GM23338 (cell line): Measurements from ENCODE around the gene SERTAD3. TPM values are rescaled to one million over a fixed set of nuclear protein-coding genes. Genes with fewer than 3 reads are reported as not detected.

Source experiments
- ATAC-seq: fragments of 200-7000 bp; cut with Tn5 transposase; 3 replicates; pipeline ENCODE4 v1.9.1; 2020
- DNase-seq: peaks from one replicate; pipeline ENCODE4 v3.0.0-alpha.2; 2015; ENCODE audit warnings: low spot score
- H2AFZ ChIP-seq: fragments of 200-600 bp; sonication (generic); 2 replicates; pipeline ENCODE4 v1.8.0; 2016; ENCODE audit warnings: antibody characterized with exemption, mild to moderate bottlenecking, moderate library complexity
- H3F3A ChIP-seq: fragments of 200-600 bp; sonication (generic); replicated peaks from 2 replicates; pipeline ENCODE4 v1.8.0; 2017; ENCODE audit warnings: antibody characterized with exemption, mixed run types, low read depth
- H3K27ac ChIP-seq: fragments of 200-600 bp; sonication (generic); 2 replicates; pipeline ENCODE4 v1.6.1; 2016; ENCODE audit warnings: low read depth
- H3K27me3 ChIP-seq: fragments of 200-600 bp; sonication (generic); 2 replicates; pipeline ENCODE4 v1.8.0; 2016; ENCODE audit warnings: mild to moderate bottlenecking, mixed run types, moderate library complexity; ENCODE audit not compliant: insufficient read depth
- H3K36me3 ChIP-seq: fragments of 200-600 bp; sonication (generic); 2 replicates; pipeline ENCODE4 v1.8.0; 2016; ENCODE audit warnings: mild to moderate bottlenecking; ENCODE audit not compliant: insufficient read depth
- H3K4me1 ChIP-seq: fragments of 200-600 bp; sonication (generic); 2 replicates; pipeline ENCODE4 v1.8.0; 2016; ENCODE audit warnings: mild to moderate bottlenecking, moderate library complexity; ENCODE audit not compliant: insufficient read depth
- H3K4me2 ChIP-seq: fragments of 200-600 bp; sonication (generic); 2 replicates; pipeline ENCODE4 v1.7.1; 2017; ENCODE audit warnings: mixed run types
- H3K4me3 ChIP-seq: fragments of 200-600 bp; sonication (generic); 2 replicates; pipeline ENCODE4 v1.6.1; 2016; ENCODE audit warnings: mixed run types
- H3K79me2 ChIP-seq: fragments of 200-600 bp; sonication (generic); replicated peaks from 2 replicates; pipeline ENCODE4 v1.8.0; 2017; ENCODE audit warnings: mild to moderate bottlenecking; ENCODE audit not compliant: insufficient read depth
- H3K9me2 ChIP-seq: fragments of 200-600 bp; sonication (generic); 2 replicates; pipeline ENCODE4 v1.8.0; 2017; ENCODE audit not compliant: insufficient read depth
- H4K20me1 ChIP-seq: fragments of 200-600 bp; sonication (generic); replicated peaks from 2 replicates; pipeline ENCODE4 v1.8.0; 2017; ENCODE audit warnings: mild to moderate bottlenecking; ENCODE audit not compliant: insufficient read depth
- H3K27ac Mint-ChIP-seq: 2 replicates; pipeline ENCODE4 v1.8.0; 2020; ENCODE audit warnings: inconsistent platforms, mild to moderate bottlenecking, moderate library complexity, mixed read lengths
- H3K27me3 Mint-ChIP-seq: 3 replicates; pipeline ENCODE4 v1.8.0; 2022; ENCODE audit warnings: low read depth, mild to moderate bottlenecking, moderate library complexity, mixed read lengths, inconsistent platforms; ENCODE audit not compliant: insufficient read depth, poor library complexity
- H3K36me3 Mint-ChIP-seq: 3 replicates; pipeline ENCODE4 v1.8.0; 2021; ENCODE audit warnings: low read depth, mild to moderate bottlenecking, inconsistent platforms, moderate library complexity, mixed read lengths
- H3K4me1 Mint-ChIP-seq: 3 replicates; pipeline ENCODE4 v1.8.0; 2020; ENCODE audit warnings: mild to moderate bottlenecking, inconsistent platforms, mixed read lengths
- H3K4me3 Mint-ChIP-seq: 3 replicates; pipeline ENCODE4 v1.8.0; 2021; ENCODE audit warnings: moderate library complexity, mild to moderate bottlenecking, inconsistent platforms, mixed read lengths
- H3K9me3 Mint-ChIP-seq: 3 replicates; pipeline ENCODE4 v1.8.0; 2020; ENCODE audit warnings: moderate library complexity, mild to moderate bottlenecking, inconsistent platforms, mixed read lengths
- CREB1 ChIP-seq: fragments of 250-450 bp; sonication (Bioruptor Pico); IDR thresholded peaks from 2 replicates; pipeline ENCODE4 v1.5.0; 2020; ENCODE audit warnings: low read depth, mild to moderate bottlenecking, moderate library complexity
- CTCF ChIP-seq, 2 experiments: fragments of 200-600 bp in 1 of 2; sonication (generic) in 1 of 2; conservative IDR thresholded peaks; 2 replicates each; pipeline versions ENCODE4 v1.5.1 to v1.6.1; 2016 to 2017; ENCODE audit warnings: antibody characterized with exemption in 2 of 2, low read depth in 2 of 2, mild to moderate bottlenecking in 2 of 2, moderate library complexity in 1 of 2
- EZH2 ChIP-seq: fragments of 200-600 bp; sonication (generic); IDR thresholded peaks from one replicate; pipeline ENCODE4 v1.8.0; 2017; ENCODE audit warnings: antibody characterized with exemption, mild to moderate bottlenecking, low read depth; ENCODE audit not compliant: unreplicated experiment
- EZH2phosphoT487 ChIP-seq: fragments of 200-600 bp; sonication (generic); IDR thresholded peaks from one replicate; pipeline ENCODE4 v1.8.1; 2018; ENCODE audit warnings: antibody characterized with exemption; ENCODE audit not compliant: unreplicated experiment
- JUNB ChIP-seq: IDR thresholded peaks from one replicate; pipeline ENCODE4 v1.6.1; 2016; ENCODE audit warnings: antibody characterized with exemption; ENCODE audit not compliant: unreplicated experiment
- NANOG ChIP-seq: IDR thresholded peaks from 2 replicates; pipeline ENCODE4 v1.6.1; 2016; ENCODE audit warnings: antibody characterized with exemption, borderline replicate concordance
- POLR2AphosphoS5 ChIP-seq: IDR thresholded peaks from 2 replicates; pipeline ENCODE4 v1.6.1; 2016; ENCODE audit warnings: antibody characterized with exemption, low read depth
- REST ChIP-seq: IDR thresholded peaks from one replicate; pipeline ENCODE4 v1.6.1; 2018; ENCODE audit warnings: antibody characterized with exemption; ENCODE audit not compliant: unreplicated experiment
- STAT1 ChIP-seq: IDR thresholded peaks from one replicate; pipeline ENCODE4 v1.6.1; 2016; ENCODE audit warnings: antibody characterized with exemption; ENCODE audit not compliant: unreplicated experiment
- ZNF114 ChIP-seq: fragments of 250-450 bp; sonication (Bioruptor Pico); IDR thresholded peaks from 2 replicates; pipeline ENCODE4 v1.5.0; 2020; ENCODE audit warnings: mild to moderate bottlenecking, moderate library complexity
- ZNF331 ChIP-seq: fragments of 250-450 bp; sonication (Bioruptor Pico); IDR thresholded peaks from 2 replicates; pipeline ENCODE4 v1.5.0; 2020; ENCODE audit warnings: low read depth, mild to moderate bottlenecking, moderate library complexity
- ZNF462 ChIP-seq: fragments of 250-450 bp; sonication (Bioruptor Pico); IDR thresholded peaks from 2 replicates; pipeline ENCODE4 v1.5.0; 2020; ENCODE audit warnings: mild to moderate bottlenecking, moderate library complexity
- polyA plus RNA-seq: library from polyadenylated mRNA; unstranded; fragments of >200 nt; fragmentation: Nextera tagmentation; extraction: Ambion mirVana; gene quantifications from 2 replicates; pipeline ENCODE4 v1.2.1, GENCODE V29; 2016
- total RNA-seq: library from RNA; depleted of rRNA; stranded (reverse); fragments of >200 nt; shearing (Covaris generic); gene quantifications from 2 replicates; pipeline ENCODE4 v1.2.3, GENCODE V29; 2014
- TF ChIP-seq, protein P1 (sequence below): IDR thresholded peaks from 2 replicates; pipeline ENCODE4 v1.6.1; 2016; ENCODE audit warnings: antibody characterized with exemption

The SERTAD3 gene
- total and polyA plus RNA-seq, 2 experiments from 2014 or later: 15.4 to 24.1 TPM

DNA sequence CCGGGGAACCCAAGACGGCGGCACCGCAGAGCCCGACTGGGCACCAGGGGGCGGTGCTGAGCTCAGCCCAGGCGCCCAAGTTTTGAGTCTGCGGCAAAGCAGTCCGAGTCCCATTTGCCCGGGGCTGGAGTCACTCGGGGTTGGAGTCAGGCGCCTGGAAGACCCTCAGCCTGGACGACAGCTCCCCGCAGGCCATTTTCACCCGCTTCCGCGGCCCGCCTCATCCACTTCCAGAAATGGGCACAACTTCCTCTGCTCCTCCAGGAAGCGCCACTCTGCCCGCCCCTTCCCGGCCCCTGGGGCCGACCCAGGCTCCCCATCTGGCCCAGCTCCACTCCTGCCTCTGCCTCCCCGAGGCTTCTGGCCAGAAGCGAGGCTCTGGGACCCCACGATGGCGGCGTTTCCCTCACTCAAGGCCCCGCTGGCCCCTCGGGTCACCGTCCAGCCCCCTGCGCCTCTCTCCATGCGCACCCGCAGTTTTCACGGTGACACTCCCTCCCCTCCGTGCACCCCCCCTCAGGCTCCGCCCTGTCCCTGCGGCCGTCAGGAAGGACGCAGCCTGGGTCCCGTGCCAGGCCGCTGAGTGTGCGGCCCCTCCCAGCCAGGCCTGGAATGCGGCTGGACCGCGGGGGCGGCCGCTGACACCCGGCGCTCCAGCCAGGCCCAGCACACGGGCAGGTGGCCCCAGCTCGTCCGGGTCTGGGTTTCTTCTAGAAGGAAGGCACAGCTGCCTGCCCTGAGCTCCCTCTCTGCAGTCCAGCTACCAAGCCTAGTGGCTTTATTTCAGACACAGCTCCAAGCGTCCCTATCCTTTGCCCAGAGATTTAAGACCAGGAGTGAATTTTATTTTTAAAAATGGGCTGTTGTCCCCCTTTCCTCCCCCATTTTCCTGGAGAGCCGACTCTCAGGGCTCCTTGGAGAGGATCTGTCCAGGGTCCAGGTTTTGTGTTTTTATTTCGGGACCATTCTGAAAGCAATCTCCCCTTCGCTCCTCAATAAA, 23.1 kb downstream of the SERTAD3 start:
- Mint-ChIP-seq H3K36me3 (peaks cover 12% of the 10 kb centered on the region), H3K4me1 (peaks cover 25% of the 10 kb centered on the region), H3K4me3 (peak overlapping the region; percentile 73), H3K27ac (peak overlapping the region; percentile 93), H3K27me3 (peaks cover 10% of the 10 kb centered on the region), H3K9me3 (peaks cover 3% of the 10 kb centered on the region; the same call in 1 of the 3 replicates)
- Histone ChIP-seq H3K27me3 (no peaks in the 10 kb centered on the region), H3K9me2 (no peaks in the 10 kb centered on the region), H3F3A (no peaks in the 10 kb centered on the region), H2AFZ (peak overlapping the region; percentile 95), H3K36me3 (no peaks in the 10 kb centered on the region), H3K4me1 (peaks cover 17% of the 10 kb centered on the region), H3K27ac (peak overlapping the region; percentile 98), H4K20me1 (no peaks in the 10 kb centered on the region), H3K4me3 (peak overlapping the region; percentile 87), H3K4me2 (peak overlapping the region; percentile 95), H3K79me2 (no peaks in the 10 kb centered on the region; the same call in none of the 2 replicates)
- DNase-seq: peak; percentile 92
- peak; percentile 66 for ATAC-seq
- TF ChIP-seq CTCF (conservative IDR thresholded peaks at IDR 0.05; ENCODE audit: low read depth in 2 of 2) (peak; percentile 87 to 94), STAT1 (no peak), ZNF114 (CRISPR knock-in tag) (no peak), NANOG (no peak), JUNB (no peak), ZNF462 (CRISPR knock-in tag) (no peak), EZH2 (no peak), POLR2AphosphoS5 (peak; percentile 80), EZH2phosphoT487 (no peak), CREB1 (CRISPR knock-in tag) (0 out of 2 replicates have a peak, but pooled peaks have one; percentile 24), REST (no peak), ZNF331 (CRISPR knock-in tag) (no peak)
- TF ChIP-seq, protein P1, sequence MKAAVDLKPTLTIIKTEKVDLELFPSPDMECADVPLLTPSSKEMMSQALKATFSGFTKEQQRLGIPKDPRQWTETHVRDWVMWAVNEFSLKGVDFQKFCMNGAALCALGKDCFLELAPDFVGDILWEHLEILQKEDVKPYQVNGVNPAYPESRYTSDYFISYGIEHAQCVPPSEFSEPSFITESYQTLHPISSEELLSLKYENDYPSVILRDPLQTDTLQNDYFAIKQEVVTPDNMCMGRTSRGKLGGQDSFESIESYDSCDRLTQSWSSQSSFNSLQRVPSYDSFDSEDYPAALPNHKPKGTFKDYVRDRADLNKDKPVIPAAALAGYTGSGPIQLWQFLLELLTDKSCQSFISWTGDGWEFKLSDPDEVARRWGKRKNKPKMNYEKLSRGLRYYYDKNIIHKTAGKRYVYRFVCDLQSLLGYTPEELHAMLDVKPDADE: no peak; the same call in 1 of the 2 replicates
